OCI-LY3 (cell line): ENCODE results near the gene IFT57.

Experiments used
- H2AFZ ChIP-seq: fragments of 200-600, 300-600 bp; shearing (Covaris generic); 2 replicates; pipeline ENCODE4 v1.6.0; 2014; ENCODE audit warnings: antibody characterized with exemption, low read depth, low read length
- H3K27ac ChIP-seq: fragments of 200-600, 300-600 bp; sonication (generic); 2 replicates; pipeline ENCODE4 v1.5.1; 2014; ENCODE audit warnings: mild to moderate bottlenecking, low read length, moderate library complexity, mixed read lengths
- H3K27me3 ChIP-seq: fragments of 200-600, 300-600 bp; sonication (generic); 2 replicates; pipeline ENCODE4 v1.6.1; 2014; ENCODE audit warnings: low read depth, low read length, mixed read lengths
- H3K36me3 ChIP-seq: fragments of 200-600, 300-600 bp; sonication (generic); replicated peaks from 2 replicates; pipeline ENCODE3; 2014; ENCODE audit warnings: low read depth, low read length, mixed read lengths
- H3K4me1 ChIP-seq: fragments of 300-600, 200-600 bp; sonication (generic); 2 replicates; pipeline ENCODE4 v1.6.1; 2014; ENCODE audit warnings: low read length, mixed read lengths
- H3K4me2 ChIP-seq: fragments of 200-600, 300-600 bp; sonication (generic); 2 replicates; pipeline ENCODE4 v1.6.1; 2014; ENCODE audit warnings: low read length, mixed read lengths
- H3K4me3 ChIP-seq: fragments of 300-600, 200-600 bp; sonication (generic); 2 replicates; pipeline ENCODE4 v1.5.1; 2014; ENCODE audit warnings: antibody characterized with exemption, mild to moderate bottlenecking, low read length, moderate library complexity
- H3K79me2 ChIP-seq: fragments of 300-600, 200-600 bp; shearing (Covaris generic); 2 replicates; pipeline ENCODE4 v1.6.1; 2014; ENCODE audit warnings: mild to moderate bottlenecking, low read length, mixed read lengths
- H3K9ac ChIP-seq: fragments of 300-600, 200-600 bp; shearing (Covaris generic); 2 replicates; pipeline ENCODE4 v1.6.0; 2014; ENCODE audit warnings: mild to moderate bottlenecking, low read length, moderate library complexity
- H3K9me3 ChIP-seq: fragments of 200-600, 300-600 bp; shearing (Covaris generic); 2 replicates; pipeline ENCODE4 v1.6.1; 2014; ENCODE audit warnings: low read length, mixed read lengths; ENCODE audit not compliant: insufficient read depth
- H4K20me1 ChIP-seq: fragments of 200-600, 300-600 bp; sonication (generic); 2 replicates; pipeline ENCODE4 v1.6.1; 2016; ENCODE audit warnings: low read length, mixed read lengths; ENCODE audit not compliant: insufficient read depth
- CTCF ChIP-seq: fragments of 200-600, 300-600 bp; sonication (generic); IDR thresholded peaks from 2 replicates; pipeline ENCODE4 v1.5.1; 2014; ENCODE audit warnings: antibody characterized with exemption, low read length, low read depth
- EZH2phosphoT487 ChIP-seq: fragments of 200-600 bp; shearing (Covaris generic); IDR thresholded peaks from 2 replicates; pipeline ENCODE4 v1.6.1; 2018; ENCODE audit warnings: antibody characterized with exemption, mixed run types, low read depth

The IFT57 gene

GRCh38 chr3:108153451-108153981, 68.7 kb downstream of the IFT57 start:
- H3K27ac ChIP-seq, result no peak overlapping the region
- H3K27me3 ChIP-seq, result no peaks in the 10 kb centered on the region
- no peaks in the 10 kb centered on the region for H3K79me2 ChIP-seq
- H3K36me3 ChIP-seq, result no peaks in the 10 kb centered on the region
- peak overlapping the region; percentile 58 for H3K4me2 ChIP-seq
- 0 out of 2 replicates have a peak overlapping the region, but pooled peaks have one; percentile 50 for H2AFZ ChIP-seq
- peaks cover 19% of the 10 kb centered on the region for H3K4me1 ChIP-seq
- no peaks in the 10 kb centered on the region for H4K20me1 ChIP-seq
- no peak overlapping the region for H3K9ac ChIP-seq
- H3K4me3 ChIP-seq, result 0 out of 2 replicates have a peak overlapping the region, but pooled peaks have one; percentile 26
- TF ChIP-seq EZH2phosphoT487, result no peak
- peak; percentile 85 for TF ChIP-seq CTCF
- no peaks in the 10 kb centered on the region for H3K9me3 ChIP-seq

- Histone ChIP-seq H3K9me3 (no peaks in the 10 kb centered on the region), H3K27ac (no peak overlapping the region), H3K4me3 (no peak overlapping the region), H2AFZ (no peak overlapping the region), H3K79me2 (no peaks in the 10 kb centered on the region), H3K27me3 (no peaks in the 10 kb centered on the region), H4K20me1 (no peaks in the 10 kb centered on the region), H3K4me2 (no peak overlapping the region), H3K9ac (no peak overlapping the region), H3K36me3 (no peaks in the 10 kb centered on the region), H3K4me1 (peaks cover 19% of the 10 kb centered on the region)
- TF ChIP-seq EZH2phosphoT487, result no peak
- no peak for TF ChIP-seq CTCF
Observed at GRCh38 chr3:108152274-108152673, 70.0 kb downstream of the IFT57 start.

- H3K9ac ChIP-seq, result no peak overlapping the region
- H2AFZ ChIP-seq, result no peak overlapping the region
- H3K27me3 ChIP-seq, result no peaks in the 10 kb centered on the region
- H3K27ac ChIP-seq, result no peak overlapping the region
- H3K4me1 ChIP-seq, result peaks cover 19% of the 10 kb centered on the region
- no peak for TF ChIP-seq EZH2phosphoT487
- TF ChIP-seq CTCF, result no peak
- H3K79me2 ChIP-seq, result no peaks in the 10 kb centered on the region
- H4K20me1 ChIP-seq, result no peaks in the 10 kb centered on the region
- no peak overlapping the region for H3K4me3 ChIP-seq
- H3K9me3 ChIP-seq, result peaks cover 8% of the 10 kb centered on the region; the same call in 1 of the 2 replicates
- H3K4me2 ChIP-seq, result no peak overlapping the region
- peaks cover 8% of the 10 kb centered on the region for H3K36me3 ChIP-seq
Observed at GRCh38 chr3:108150200-108150599, 72.0 kb downstream of the IFT57 start.

- H3K4me1 ChIP-seq, result no peaks in the 10 kb centered on the region
- no peak overlapping the region for H3K9ac ChIP-seq
- TF ChIP-seq CTCF (no peak), EZH2phosphoT487 (no peak)
Observed at GRCh38 chr3:108146139-108146538, 76.1 kb downstream of the IFT57 start.

More at GRCh38 chr3:108146139-108146538, 76.1 kb downstream of the IFT57 start:
- no peak overlapping the region for H3K4me2 ChIP-seq
- no peak overlapping the region for H2AFZ ChIP-seq
- peaks cover 8% of the 10 kb centered on the region for H3K36me3 ChIP-seq
- H4K20me1 ChIP-seq, result no peaks in the 10 kb centered on the region
- peaks cover 10% of the 10 kb centered on the region; the same call in 1 of the 2 replicates for H3K9me3 ChIP-seq
- H3K4me3 ChIP-seq, result no peak overlapping the region
- H3K27me3 ChIP-seq, result no peaks in the 10 kb centered on the region
- H3K79me2 ChIP-seq, result no peaks in the 10 kb centered on the region
- H3K27ac ChIP-seq, result no peak overlapping the region
